Astrocyte of the spinal cord (primary cell): ENCODE data around the gene ATP2C1.

Experiments
- DNase-seq: peaks from one replicate; pipeline ENCODE4 v3.0.0; 2011; ENCODE audit warnings: low read depth, low spot score
- H3K4me3 ChIP-seq: 2 replicates; pipeline ENCODE4 v1.5.1; 2011; ENCODE audit warnings: low read depth, mild to moderate bottlenecking, low read length, moderate library complexity
- in situ Hi-C: cut with HindIII; loops from 2 replicates; pipeline ENCODE4 v1.10.0; 2017; ENCODE audit warnings: low sequenced_read_pairs
- TF ChIP-seq, protein P1 (sequence below): IDR thresholded peaks from 2 replicates; pipeline ENCODE4 v1.5.1; 2012; ENCODE audit warnings: low read depth, mild to moderate bottlenecking, low read length, inconsistent platforms

ATP2C1 gene

GRCh38 chr3:130870423-130870822, 23.5 kb upstream of the ATP2C1 start:
- in situ Hi-C loops = no loop called here
- H3K4me3 ChIP-seq = no peak overlapping the region
- no peak for DNase-seq
- TF ChIP-seq, protein P1, sequence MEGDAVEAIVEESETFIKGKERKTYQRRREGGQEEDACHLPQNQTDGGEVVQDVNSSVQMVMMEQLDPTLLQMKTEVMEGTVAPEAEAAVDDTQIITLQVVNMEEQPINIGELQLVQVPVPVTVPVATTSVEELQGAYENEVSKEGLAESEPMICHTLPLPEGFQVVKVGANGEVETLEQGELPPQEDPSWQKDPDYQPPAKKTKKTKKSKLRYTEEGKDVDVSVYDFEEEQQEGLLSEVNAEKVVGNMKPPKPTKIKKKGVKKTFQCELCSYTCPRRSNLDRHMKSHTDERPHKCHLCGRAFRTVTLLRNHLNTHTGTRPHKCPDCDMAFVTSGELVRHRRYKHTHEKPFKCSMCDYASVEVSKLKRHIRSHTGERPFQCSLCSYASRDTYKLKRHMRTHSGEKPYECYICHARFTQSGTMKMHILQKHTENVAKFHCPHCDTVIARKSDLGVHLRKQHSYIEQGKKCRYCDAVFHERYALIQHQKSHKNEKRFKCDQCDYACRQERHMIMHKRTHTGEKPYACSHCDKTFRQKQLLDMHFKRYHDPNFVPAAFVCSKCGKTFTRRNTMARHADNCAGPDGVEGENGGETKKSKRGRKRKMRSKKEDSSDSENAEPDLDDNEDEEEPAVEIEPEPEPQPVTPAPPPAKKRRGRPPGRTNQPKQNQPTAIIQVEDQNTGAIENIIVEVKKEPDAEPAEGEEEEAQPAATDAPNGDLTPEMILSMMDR = no peak

DNA sequence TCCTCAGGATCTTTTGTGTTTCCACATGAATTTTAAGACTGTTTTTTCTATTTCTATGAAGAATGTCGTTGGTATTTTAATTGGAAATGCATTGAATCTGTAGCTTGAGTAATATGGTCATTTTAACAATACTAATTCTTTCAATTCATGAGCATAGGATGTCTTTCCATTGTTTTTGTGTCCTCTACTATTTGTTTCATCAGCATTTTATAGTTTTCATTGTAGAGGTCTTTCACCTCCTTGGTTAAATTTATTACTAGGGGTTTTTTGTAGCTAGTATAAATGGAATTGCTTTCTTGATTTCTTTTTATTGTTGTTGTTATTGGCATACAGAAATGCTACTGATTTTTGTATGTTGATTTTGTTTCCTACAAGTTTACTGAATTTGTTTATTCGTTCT, 17.3 kb upstream of the ATP2C1 start:
- no peak overlapping the region for H3K4me3 ChIP-seq
- in situ Hi-C loops = no loop called here
- TF ChIP-seq, protein P1 = no peak
- DNase-seq = no peak

- TF ChIP-seq, protein P1 = no peak
- H3K4me3 ChIP-seq = no peak overlapping the region
- in situ Hi-C loops = no loop called here
- DNase-seq = no peak
Observed at GRCh38 chr3:130878464-130878863, 15.4 kb upstream of the ATP2C1 start.

GRCh38 chr3:130889416-130889946, 4.4 kb upstream of the ATP2C1 start:
- DNase-seq = no peak
- in situ Hi-C loops = no loop called here
- TF ChIP-seq, protein P1 = no peak
- H3K4me3 ChIP-seq = no peak overlapping the region

GRCh38 chr3:130892759-130893375, 1.0 kb upstream of the ATP2C1 start:
- peak; percentile 85 for DNase-seq
- in situ Hi-C loops = no loop called here
- peak overlapping the region; percentile 92 for H3K4me3 ChIP-seq
- TF ChIP-seq, protein P1 = peak; percentile 83

- peak overlapping the region; percentile 92 for H3K4me3 ChIP-seq
- DNase-seq = peak; percentile 26
- in situ Hi-C loops = no loop called here
- TF ChIP-seq, protein P1 = no peak
Observed at GRCh38 chr3:130894130-130894985, 474 bp downstream of the ATP2C1 start.
